ENCODE results near the gene IL12RB1. TPM values are rescaled to one million over a fixed set of nuclear protein-coding genes. Genes with fewer than 3 reads are reported as not detected.

Gene IL12RB1
- total RNA-seq, 3 donors from 2014 or later: 1.8 to 4.0 (median 2.2) TPM

DNA sequence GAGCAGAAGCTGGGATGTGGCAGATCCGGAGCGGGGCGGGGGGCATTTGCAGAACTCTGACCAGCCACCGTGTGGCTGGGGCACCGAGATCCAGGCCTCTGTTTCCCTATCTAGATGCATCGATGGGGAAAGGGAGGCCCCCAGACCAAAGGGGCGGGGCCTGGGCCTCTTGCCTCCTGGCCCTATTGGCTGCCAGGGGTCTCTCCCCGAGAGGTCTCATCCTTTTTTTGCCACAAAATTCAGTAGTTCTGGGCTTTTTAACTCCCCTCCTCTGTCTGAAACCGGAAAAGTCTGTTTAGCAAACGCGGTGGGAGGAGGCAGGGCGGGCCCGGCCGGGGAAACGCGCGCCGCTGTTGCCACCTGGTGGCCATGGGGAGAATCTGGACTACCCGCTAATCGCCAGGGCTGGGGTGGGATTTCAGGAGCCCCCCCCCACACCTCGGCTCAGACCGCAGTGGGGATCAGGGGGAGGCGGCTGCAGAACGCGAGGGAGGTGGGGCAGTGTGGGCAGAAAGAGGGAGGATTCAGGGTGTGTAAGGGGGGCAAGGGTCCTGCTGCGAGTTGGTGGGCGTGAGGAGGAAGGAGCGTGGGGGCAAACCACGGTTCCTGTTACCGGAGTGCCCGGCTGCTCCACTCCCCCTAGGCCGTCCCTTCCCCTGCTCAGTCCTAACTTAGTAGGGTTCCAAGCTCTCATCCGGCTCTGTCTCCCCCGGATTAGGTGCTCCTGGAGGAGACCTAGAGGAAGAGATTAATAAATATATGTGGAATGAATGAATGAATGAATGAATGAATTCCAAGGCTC is 28.3 kb downstream of the IL12RB1 start:
- no peaks in the 10 kb centered on the region for H3K36me3 ChIP-seq (ENCODE audit: low read depth)
- peak; percentile 87 for TF ChIP-seq CTCF (IDR thresholded peaks at IDR 0.05)
- intact Hi-C loops (cut with DNase I, micrococcal nuclease): loop anchor here (2.0 to 5.0 kb wide), 2 partner anchors 51 to 52 kb away; partner anchors contain the start of gene ARRDC2 (in 1 of the 2)
- no peaks in the 10 kb centered on the region for H3K9me3 ChIP-seq
- no peak overlapping the region for H3K4me3 ChIP-seq
- peaks cover 3% of the 10 kb centered on the region for H3K4me1 ChIP-seq (ENCODE audit: low read depth)
- ATAC-seq (peak; percentile 96), DNase-seq (peak; percentile 80 to 87 (median 84))

GRCh38 chr19:18057557-18057956 is 29.2 kb downstream of the IL12RB1 start:
- DNase-seq: peak in 2 of 3 donors; percentile 36 to 47
- ATAC-seq: peak; percentile 20
- Histone ChIP-seq H3K9me3 (no peaks in the 10 kb centered on the region), H3K36me3 (ENCODE audit: low read depth) (no peaks in the 10 kb centered on the region), H3K4me3 (no peak overlapping the region), H3K4me1 (ENCODE audit: low read depth) (peaks cover 3% of the 10 kb centered on the region)
- intact Hi-C loops (cut with DNase I, micrococcal nuclease): loop anchor here in 1 of 2 donors (5.0 kb wide), 1 partner anchor 50 kb away; the partner anchor contains the start of gene ARRDC2
- no peak for TF ChIP-seq CTCF (IDR thresholded peaks at IDR 0.05)

DNA sequence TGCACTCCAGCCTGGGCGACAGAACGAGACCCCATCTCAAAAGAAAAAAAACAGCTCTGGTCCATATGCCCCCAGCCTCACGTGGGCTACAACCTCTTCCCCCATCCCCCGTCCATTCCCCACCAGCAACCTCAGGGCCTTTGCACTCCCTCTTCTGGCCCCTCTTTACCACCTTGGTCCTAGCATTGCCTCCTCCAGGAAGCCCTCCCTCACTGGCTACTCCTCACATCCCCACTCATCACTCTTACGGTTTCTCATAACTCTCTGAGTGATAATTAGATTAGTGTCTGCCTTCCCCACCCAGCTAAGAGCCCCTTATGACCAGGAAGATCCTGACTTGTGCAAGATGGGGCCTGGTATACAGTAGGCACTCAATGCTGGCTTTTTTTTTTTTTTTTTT is 30.8 kb downstream of the IL12RB1 start:
- no peak overlapping the region for H3K4me3 ChIP-seq
- H3K9me3 ChIP-seq: no peaks in the 10 kb centered on the region
- TF ChIP-seq CTCF (IDR thresholded peaks at IDR 0.05): no peak
- no peaks in the 10 kb centered on the region for H3K36me3 ChIP-seq (ENCODE audit: low read depth)
- intact Hi-C loops (cut with DNase I, micrococcal nuclease): loop anchor here in 1 of 2 donors (5.0 kb wide), 1 partner anchor 49 kb away; the partner anchor contains the start of gene ARRDC2
- ATAC-seq (no peak), DNase-seq (no peak)
- H3K4me1 ChIP-seq (ENCODE audit: low read depth): peaks cover 7% of the 10 kb centered on the region

DNA sequence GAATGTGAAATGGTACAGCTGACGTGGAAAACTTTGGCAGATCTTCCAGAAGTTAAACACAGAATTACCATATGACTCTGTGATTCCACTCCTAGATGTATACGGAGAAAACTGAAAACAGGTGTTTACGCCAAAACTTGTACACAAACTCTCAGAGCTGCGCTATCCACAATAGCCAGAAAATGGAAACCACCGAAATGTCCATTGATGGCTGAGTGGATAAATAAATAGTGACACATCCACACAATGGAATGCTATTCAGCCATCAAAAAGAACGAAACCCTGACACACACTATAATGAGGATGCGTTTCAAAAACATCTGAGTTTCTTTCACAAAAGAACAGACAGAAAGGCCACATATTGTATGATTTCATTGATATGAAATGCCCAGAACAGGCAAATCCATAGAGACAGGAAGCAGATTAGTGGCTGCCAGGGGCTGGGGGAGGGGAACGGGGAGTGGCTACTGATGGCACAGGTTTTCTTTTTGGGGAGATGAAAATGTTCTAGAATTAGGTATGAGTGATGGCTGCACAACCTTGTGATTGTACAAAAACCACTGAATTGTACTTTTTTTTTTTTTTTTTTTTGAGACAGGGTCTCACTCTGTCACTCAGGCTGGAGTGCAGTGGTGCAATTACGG is 33.0 kb downstream of the IL12RB1 start:
- ATAC-seq: no peak
- intact Hi-C loops (cut with DNase I, micrococcal nuclease): no loop called here
- TF ChIP-seq CTCF (IDR thresholded peaks at IDR 0.05): no peak

GRCh38 chr19:18051887-18052286 is 34.8 kb downstream of the IL12RB1 start:
- no peak overlapping the region for H3K4me3 ChIP-seq
- H3K9me3 ChIP-seq: no peaks in the 10 kb centered on the region
- intact Hi-C loops (cut with DNase I, micrococcal nuclease): no loop called here
- H3K36me3 ChIP-seq (ENCODE audit: low read depth): no peaks in the 10 kb centered on the region
- ATAC-seq (no peak), DNase-seq (peak in 1 of 3 donors; percentile 42)
- peaks cover 14% of the 10 kb centered on the region for H3K4me1 ChIP-seq (ENCODE audit: low read depth)
- TF ChIP-seq CTCF (IDR thresholded peaks at IDR 0.05): no peak

More for the DNA sequence above, 33.0 kb downstream of the IL12RB1 start:
- no peaks in the 10 kb centered on the region for H3K36me3 ChIP-seq (ENCODE audit: low read depth)
- H3K4me1 ChIP-seq (ENCODE audit: low read depth): peaks cover 17% of the 10 kb centered on the region
- no peaks in the 10 kb centered on the region for H3K9me3 ChIP-seq
- no peak overlapping the region for H3K4me3 ChIP-seq
- DNase-seq: no peak

Data from mucosa of descending colon (tissue), 3 donors.